Mononuclear cell (primary cell): ENCODE measurements around the gene HTRA3. TPM values are rescaled to one million over a fixed set of nuclear protein-coding genes. Genes with fewer than 3 reads are reported as not detected.

Experiments used
- H3K27me3 ChIP-seq: 2 replicates; pipeline ENCODE4 v1.6.0; 2011; ENCODE audit warnings: low read length, control low read depth; ENCODE audit not compliant: insufficient read depth
- H3K4me1 ChIP-seq: 2 replicates; pipeline ENCODE4 v1.5.1; 2011; ENCODE audit warnings: mild to moderate bottlenecking, low read length, control low read depth; ENCODE audit not compliant: insufficient read depth
- H3K4me3 ChIP-seq: 2 replicates; pipeline ENCODE4 v1.5.1; 2011; ENCODE audit warnings: mild to moderate bottlenecking, low read length, moderate library complexity
- H3K9me3 ChIP-seq: 2 replicates; pipeline ENCODE4 v1.5.1; 2011; ENCODE audit warnings: low read depth, mild to moderate bottlenecking, control low read depth, low read length
- total RNA-seq: library from RNA; depleted of rRNA; stranded (reverse); fragments of >200 nt; gene quantifications from one replicate; pipeline ENCODE4 v1.2.3, GENCODE V29; 2012

The HTRA3 gene
- total RNA-seq, 1 donor = not detected

- no peak overlapping the region for H3K4me3 ChIP-seq
- H3K4me1 ChIP-seq = peaks cover 17% of the 10 kb centered on the region
- H3K27me3 ChIP-seq = no peaks in the 10 kb centered on the region
- H3K9me3 ChIP-seq = no peaks in the 10 kb centered on the region
Measured at GRCh38 chr4:8277356-8278008, 7.9 kb downstream of the HTRA3 start.

GRCh38 chr4:8278009-8278395 is 8.4 kb downstream of the HTRA3 start:
- H3K4me3 ChIP-seq = no peak overlapping the region
- H3K4me1 ChIP-seq = peaks cover 12% of the 10 kb centered on the region
- H3K27me3 ChIP-seq = no peaks in the 10 kb centered on the region
- no peaks in the 10 kb centered on the region for H3K9me3 ChIP-seq

- Histone ChIP-seq H3K4me1 (peaks cover 8% of the 10 kb centered on the region), H3K9me3 (no peaks in the 10 kb centered on the region), H3K4me3 (no peak overlapping the region), H3K27me3 (no peaks in the 10 kb centered on the region)
Measured at GRCh38 chr4:8278421-8279287, 9.1 kb downstream of the HTRA3 start.

- Histone ChIP-seq H3K9me3 (no peaks in the 10 kb centered on the region), H3K4me1 (peaks cover 8% of the 10 kb centered on the region), H3K4me3 (no peak overlapping the region)
Measured at GRCh38 chr4:8279321-8280157, 10.0 kb downstream of the HTRA3 start.

GRCh38 chr4:8280158-8280875 is 10.8 kb downstream of the HTRA3 start:
- Histone ChIP-seq H3K27me3 (no peaks in the 10 kb centered on the region), H3K4me3 (no peak overlapping the region), H3K4me1 (peaks cover 8% of the 10 kb centered on the region), H3K9me3 (no peaks in the 10 kb centered on the region)

More at GRCh38 chr4:8279321-8280157, 10.0 kb downstream of the HTRA3 start:
- no peaks in the 10 kb centered on the region for H3K27me3 ChIP-seq

- Histone ChIP-seq H3K27me3 (no peaks in the 10 kb centered on the region), H3K4me1 (peaks cover 8% of the 10 kb centered on the region), H3K4me3 (no peak overlapping the region), H3K9me3 (no peaks in the 10 kb centered on the region)
Measured at GRCh38 chr4:8280876-8281440, 11.4 kb downstream of the HTRA3 start.

- Histone ChIP-seq H3K9me3 (no peaks in the 10 kb centered on the region), H3K4me1 (peaks cover 8% of the 10 kb centered on the region), H3K27me3 (no peaks in the 10 kb centered on the region), H3K4me3 (no peak overlapping the region)
Measured at GRCh38 chr4:8281519-8282133, 12.1 kb downstream of the HTRA3 start.

GRCh38 chr4:8282134-8282641 is 12.6 kb downstream of the HTRA3 start:
- Histone ChIP-seq H3K9me3 (no peaks in the 10 kb centered on the region), H3K4me3 (no peak overlapping the region), H3K4me1 (peaks cover 8% of the 10 kb centered on the region), H3K27me3 (no peaks in the 10 kb centered on the region)

- no peak overlapping the region for H3K4me3 ChIP-seq
- no peaks in the 10 kb centered on the region for H3K9me3 ChIP-seq
- peaks cover 11% of the 10 kb centered on the region for H3K4me1 ChIP-seq
- no peaks in the 10 kb centered on the region for H3K27me3 ChIP-seq
Measured at GRCh38 chr4:8282742-8283141, 13.2 kb downstream of the HTRA3 start.

GRCh38 chr4:8283161-8283560 is 13.6 kb downstream of the HTRA3 start:
- no peaks in the 10 kb centered on the region for H3K9me3 ChIP-seq
- peaks cover 15% of the 10 kb centered on the region for H3K4me1 ChIP-seq
- no peaks in the 10 kb centered on the region for H3K27me3 ChIP-seq
- H3K4me3 ChIP-seq = no peak overlapping the region

- Histone ChIP-seq H3K4me3 (no peak overlapping the region), H3K9me3 (no peaks in the 10 kb centered on the region), H3K27me3 (no peaks in the 10 kb centered on the region), H3K4me1 (peaks cover 12% of the 10 kb centered on the region)
Measured at GRCh38 chr4:8283631-8284121, 14.1 kb downstream of the HTRA3 start.

- Histone ChIP-seq H3K9me3 (no peaks in the 10 kb centered on the region), H3K27me3 (no peaks in the 10 kb centered on the region), H3K4me1 (peaks cover 9% of the 10 kb centered on the region), H3K4me3 (no peak overlapping the region)
Measured at GRCh38 chr4:8284391-8284790, 14.8 kb downstream of the HTRA3 start.

GRCh38 chr4:8285143-8285975 is 15.8 kb downstream of the HTRA3 start:
- Histone ChIP-seq H3K27me3 (no peaks in the 10 kb centered on the region), H3K4me1 (peaks cover 9% of the 10 kb centered on the region), H3K4me3 (no peak overlapping the region), H3K9me3 (no peaks in the 10 kb centered on the region)
